ENCODE measurements around the gene CLDND2.

CLDND2 gene

DNA sequence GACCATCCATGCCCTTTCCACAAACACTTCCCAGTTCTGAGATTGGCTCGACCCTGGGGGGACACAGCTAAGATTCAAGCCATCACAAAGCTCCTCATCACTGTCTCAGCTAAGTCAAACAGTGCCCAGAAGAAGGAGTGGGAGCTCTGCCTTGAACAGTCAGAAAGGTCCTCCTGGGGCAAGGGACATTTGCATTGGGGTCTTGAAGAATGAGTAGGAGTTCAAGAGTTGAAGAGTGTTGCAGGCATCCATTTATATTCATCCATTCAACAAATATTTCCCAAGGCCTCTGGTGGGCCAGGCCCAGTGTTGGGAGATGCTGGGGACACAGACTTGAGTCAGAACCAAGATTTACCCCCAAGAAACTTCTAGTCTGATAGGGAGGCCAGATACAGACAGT, 50.8 kb downstream of the CLDND2 start:
- Histone ChIP-seq H3K36me3 (ENCODE audit: control insufficient read depth, insufficient read depth, low read length) (no peaks in the 10 kb centered on the region), H3K9me3 (ENCODE audit: control insufficient read depth, insufficient read depth, low read length) (no peaks in the 10 kb centered on the region), H3K27me3 (ENCODE audit: control insufficient read depth, insufficient read depth, low read length) (no peaks in the 10 kb centered on the region), H3K4me3 (ENCODE audit: low read depth, low read length) (no peak overlapping the region), H3K9ac (ENCODE audit: low read depth, low read length) (no peak overlapping the region), H3K27ac (ENCODE audit: low read depth, low read length) (no peak overlapping the region), H3K4me1 (ENCODE audit: control insufficient read depth, insufficient read depth, low read length) (no peaks in the 10 kb centered on the region)

DNA sequence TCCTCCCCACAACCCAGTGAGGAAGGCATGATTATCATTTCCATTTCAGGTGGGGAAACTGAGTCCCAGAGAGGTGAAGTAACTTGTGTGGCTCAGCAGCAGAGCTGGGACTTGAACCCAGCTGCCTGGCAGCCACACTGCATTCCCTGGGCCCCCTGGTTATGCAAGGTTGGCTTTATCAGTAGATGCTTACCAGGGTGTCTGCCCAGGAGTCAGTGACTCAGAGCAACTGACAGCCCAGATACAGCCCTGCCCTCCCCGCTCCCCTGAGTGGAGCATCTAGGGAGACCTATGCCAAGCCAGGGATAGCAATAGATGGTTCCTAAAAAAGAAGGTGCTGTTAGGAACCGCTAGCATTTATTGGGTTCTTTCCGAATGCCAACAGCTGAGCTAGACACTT, 51.4 kb downstream of the CLDND2 start:
- Histone ChIP-seq H3K27me3 (ENCODE audit: control insufficient read depth, insufficient read depth, low read length) (no peaks in the 10 kb centered on the region), H3K4me1 (ENCODE audit: control insufficient read depth, insufficient read depth, low read length) (peaks cover 2% of the 10 kb centered on the region), H3K27ac (ENCODE audit: low read depth, low read length) (no peak overlapping the region), H3K9ac (ENCODE audit: low read depth, low read length) (no peak overlapping the region), H3K36me3 (ENCODE audit: control insufficient read depth, insufficient read depth, low read length) (no peaks in the 10 kb centered on the region), H3K4me3 (ENCODE audit: low read depth, low read length) (no peak overlapping the region), H3K9me3 (ENCODE audit: control insufficient read depth, insufficient read depth, low read length) (no peaks in the 10 kb centered on the region)
